ENCODE measurements around the gene ARHGAP29. TPM values are rescaled to one million over a fixed set of nuclear protein-coding genes. Genes with fewer than 3 reads are reported as not detected.
A peak's percentile ranks its signal among the peaks of the same experiment; 100 is the strongest.

The ARHGAP29 gene
- total and polyA plus RNA-seq, 8 donors = 42.3 to 66.8 (median 62.1) TPM

DNA sequence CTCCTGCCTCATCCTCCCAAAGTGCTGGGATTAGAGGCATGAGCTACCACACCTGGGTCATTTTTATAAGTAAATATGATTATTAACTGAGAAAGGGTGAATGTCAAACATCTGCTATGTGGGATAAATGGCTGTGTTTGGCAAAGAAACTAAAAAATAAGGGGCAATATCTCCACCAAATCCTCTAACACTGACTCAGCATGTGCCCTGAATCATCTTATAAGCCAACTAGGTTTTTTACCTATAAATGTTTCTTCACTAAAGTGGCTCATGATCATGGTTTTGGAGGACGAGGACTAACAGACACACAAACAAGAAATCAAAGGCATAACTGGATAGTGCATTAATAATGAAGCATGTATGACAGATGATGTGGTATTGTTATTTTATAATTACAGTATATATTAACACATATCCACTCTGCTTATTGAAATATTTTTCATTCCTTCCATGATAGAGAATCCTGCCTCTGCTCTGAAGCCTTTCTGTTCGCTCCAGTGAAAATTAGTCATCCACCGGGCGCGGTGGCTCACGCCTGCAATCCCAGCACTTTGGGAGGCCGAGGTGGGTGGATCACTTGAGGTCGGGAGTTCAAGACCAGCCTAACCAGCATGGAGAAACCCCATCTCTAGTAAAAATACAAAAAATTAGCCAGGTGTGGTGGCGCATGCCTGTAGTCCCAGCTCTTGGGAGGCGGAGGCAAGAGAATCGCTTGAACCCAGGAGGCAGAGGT is 11.7 kb upstream of the ARHGAP29 start:
- Histone ChIP-seq H3K4me1 (peaks cover 0 to 22% of the 10 kb centered on the region in 2 donors), H3K27me3 (peaks cover 0 to 58% of the 10 kb centered on the region in 2 donors), H3K27ac (no peak overlapping the region), H3K36me3 (no peaks in the 10 kb centered on the region), H3K9me3 (no peaks in the 10 kb centered on the region), H3K4me3 (no peak overlapping the region)
- DNase-seq = no peak
- no peak for ATAC-seq
- intact Hi-C loops (cut with DNase I) = no loop called here
- no peak for TF ChIP-seq CTCF (IDR thresholded peaks at IDR 0.05)

- Histone ChIP-seq H3K27ac (peak overlapping the region; percentile 78 to 84), H3K9me3 (peaks cover 0 to 7% of the 10 kb centered on the region in 2 donors), H3K27me3 (peaks cover 0 to 67% of the 10 kb centered on the region in 2 donors), H3K4me3 (peak overlapping the region; percentile 52 to 56), H3K36me3 (no peaks in the 10 kb centered on the region), H3K4me1 (peaks cover 0 to 22% of the 10 kb centered on the region in 2 donors)
- intact Hi-C loops (cut with DNase I) = no loop called here
- DNase-seq = peak; percentile 52 to 96 (median 78)
- ATAC-seq = peak; percentile 95
- no peak for TF ChIP-seq CTCF (IDR thresholded peaks at IDR 0.05)
Measured at GRCh38 chr1:94247138-94248094, 10.0 kb upstream of the ARHGAP29 start.

GRCh38 chr1:94246692-94247137 is 9.3 kb upstream of the ARHGAP29 start:
- intact Hi-C loops (cut with DNase I) = no loop called here
- Histone ChIP-seq H3K4me3 (peak overlapping the region; percentile 52 to 56), H3K4me1 (peaks cover 0 to 22% of the 10 kb centered on the region in 2 donors), H3K36me3 (no peaks in the 10 kb centered on the region), H3K27ac (peak overlapping the region; percentile 78 to 84), H3K9me3 (peaks cover 0 to 12% of the 10 kb centered on the region in 2 donors), H3K27me3 (peaks cover 0 to 72% of the 10 kb centered on the region in 2 donors)
- no peak for TF ChIP-seq CTCF (IDR thresholded peaks at IDR 0.05)
- ATAC-seq (peak; percentile 49), DNase-seq (no peak)

GRCh38 chr1:94245747-94246438 is 8.5 kb upstream of the ARHGAP29 start:
- no peaks in the 10 kb centered on the region for H3K36me3 ChIP-seq
- peak overlapping the region; percentile 78 to 84 for H3K27ac ChIP-seq
- no peak for TF ChIP-seq CTCF (IDR thresholded peaks at IDR 0.05)
- H3K4me1 ChIP-seq = peaks cover 0 to 22% of the 10 kb centered on the region in 2 donors
- H3K4me3 ChIP-seq = peak overlapping the region in 1 of 2 donors; percentile 52
- ATAC-seq (no peak), DNase-seq (no peak)
- peaks cover 0 to 73% of the 10 kb centered on the region in 2 donors for H3K27me3 ChIP-seq
- intact Hi-C loops (cut with DNase I) = no loop called here
- peaks cover 0 to 12% of the 10 kb centered on the region in 2 donors for H3K9me3 ChIP-seq

Data from left lung (tissue), 10 donors.